H1 (cell line): Measurements from ENCODE around the gene PDE1A. TPM values are rescaled to one million over a fixed set of nuclear protein-coding genes. Genes with fewer than 3 reads are reported as not detected.

Source experiments
- polyA plus RNA-seq, 7 experiments: library from polyadenylated mRNA; depleted of rRNA in 3 of 7; stranded (reverse) in 5 of 7; unstranded in 2 of 7; fragments of >200 nt in 5 of 7; fragments of 200-250 nt in 2 of 7; gene quantifications; 1 replicate in 5 of 7; 2 replicates in 1 of 7; 4 replicates in 1 of 7; pipeline versions ENCODE4 v1.2.1 to v1.2.3, GENCODE V29; 2011 to 2013; ENCODE audit warnings: missing spikeins in 2 of 7, mixed read lengths in 2 of 7
- total RNA-seq: library from RNA; stranded (reverse); fragmentation: NEBNext Ultra II Directional; extraction: Animal tissue kit (Norgen Biotek cat#: 25700); gene quantifications from 2 replicates; pipeline ENCODE4 v1.2.1, GENCODE V29; 2021
- TF ChIP-seq, protein P1 (sequence below), 3 experiments: IDR thresholded peaks; 1 replicate in 2 of 3; 2 replicates in 1 of 3; pipeline versions ENCODE4 v1.5.1 to v1.6.1; 2011; ENCODE audit warnings: low read length in 3 of 3, mild to moderate bottlenecking in 3 of 3, inconsistent platforms in 2 of 3, low read depth in 1 of 3, moderate library complexity in 1 of 3; ENCODE audit not compliant: insufficient read depth in 1 of 3; ENCODE audit errors: control extremely low read depth in 1 of 3

The PDE1A gene
- total and polyA plus RNA-seq, 2 of the 8 experiments (the other 6 are each of a cell fraction or from before 2014, with no cell fraction given): 0.34 TPM; not detected in 1

GRCh38 chr2:182197529-182197928 lies 229.3 kb downstream of the PDE1A start (continued):
- TF ChIP-seq, protein P1, sequence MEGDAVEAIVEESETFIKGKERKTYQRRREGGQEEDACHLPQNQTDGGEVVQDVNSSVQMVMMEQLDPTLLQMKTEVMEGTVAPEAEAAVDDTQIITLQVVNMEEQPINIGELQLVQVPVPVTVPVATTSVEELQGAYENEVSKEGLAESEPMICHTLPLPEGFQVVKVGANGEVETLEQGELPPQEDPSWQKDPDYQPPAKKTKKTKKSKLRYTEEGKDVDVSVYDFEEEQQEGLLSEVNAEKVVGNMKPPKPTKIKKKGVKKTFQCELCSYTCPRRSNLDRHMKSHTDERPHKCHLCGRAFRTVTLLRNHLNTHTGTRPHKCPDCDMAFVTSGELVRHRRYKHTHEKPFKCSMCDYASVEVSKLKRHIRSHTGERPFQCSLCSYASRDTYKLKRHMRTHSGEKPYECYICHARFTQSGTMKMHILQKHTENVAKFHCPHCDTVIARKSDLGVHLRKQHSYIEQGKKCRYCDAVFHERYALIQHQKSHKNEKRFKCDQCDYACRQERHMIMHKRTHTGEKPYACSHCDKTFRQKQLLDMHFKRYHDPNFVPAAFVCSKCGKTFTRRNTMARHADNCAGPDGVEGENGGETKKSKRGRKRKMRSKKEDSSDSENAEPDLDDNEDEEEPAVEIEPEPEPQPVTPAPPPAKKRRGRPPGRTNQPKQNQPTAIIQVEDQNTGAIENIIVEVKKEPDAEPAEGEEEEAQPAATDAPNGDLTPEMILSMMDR (IDR thresholded peaks at IDR 0.05; ENCODE audit: control extremely low read depth in 1 of 3, insufficient read depth in 1 of 3, low read depth in 1 of 3, low read length in 3 of 3): no peak
